Mesendoderm (in vitro differentiated cells): Measurements from ENCODE around the gene MUC20. TPM values are rescaled to one million over a fixed set of nuclear protein-coding genes. Genes with fewer than 3 reads are reported as not detected.
"Not testable (repeated sequence)": the region's sequence is repeated elsewhere in the genome, so short reads cannot be mapped to it uniquely, and the experiment has no call there.

ENCODE experiments used
- DNase-seq: peaks from one replicate; pipeline ENCODE4 v3.0.0; 2013
- H2AK5ac ChIP-seq: 2 replicates; pipeline ENCODE4 v1.6.1; 2013; ENCODE audit warnings: low read length, inconsistent platforms
- H2BK120ac ChIP-seq: 2 replicates; pipeline ENCODE4 v1.6.1; 2013; ENCODE audit warnings: low read depth, mild to moderate bottlenecking, low read length, moderate library complexity, mixed read lengths
- H2BK15ac ChIP-seq: replicated peaks from 2 replicates; pipeline ENCODE4 v1.6.1; 2013; ENCODE audit warnings: low read depth, mild to moderate bottlenecking, moderate library complexity
- H2BK5ac ChIP-seq: 2 replicates; pipeline ENCODE4 v1.6.1; 2013; ENCODE audit warnings: low read length, inconsistent platforms
- H3K18ac ChIP-seq: 2 replicates; pipeline ENCODE4 v1.6.1; 2013; ENCODE audit warnings: mild to moderate bottlenecking, low read length, mixed read lengths
- H3K23ac ChIP-seq: one replicate; pipeline ENCODE4 v1.6.1; 2013; ENCODE audit warnings: low read length
- H3K27ac ChIP-seq: 2 replicates; pipeline ENCODE4 v1.5.1; 2013; ENCODE audit warnings: low read depth, mild to moderate bottlenecking, inconsistent platforms, low read length, moderate library complexity
- H3K27me3 ChIP-seq: 2 replicates; pipeline ENCODE4 v1.6.1; 2013; ENCODE audit warnings: low read length, control low read depth, mild to moderate bottlenecking, inconsistent platforms; ENCODE audit not compliant: insufficient read depth, poor library complexity
- H3K36me3 ChIP-seq: 2 replicates; pipeline ENCODE4 v1.6.1; 2013; ENCODE audit warnings: low read length, inconsistent platforms; ENCODE audit not compliant: control insufficient read depth, insufficient read depth
- H3K4ac ChIP-seq: one replicate; pipeline ENCODE4 v1.6.1; 2013; ENCODE audit warnings: low read depth, mild to moderate bottlenecking, low read length, moderate library complexity
- H3K4me1 ChIP-seq: 2 replicates; pipeline ENCODE4 v1.6.1; 2013; ENCODE audit warnings: low read depth, low read length, inconsistent platforms; ENCODE audit not compliant: control insufficient read depth
- H3K4me2 ChIP-seq: 2 replicates; pipeline ENCODE4 v1.6.1; 2013; ENCODE audit warnings: low read length
- H3K4me3 ChIP-seq: 2 replicates; pipeline ENCODE4 v1.5.1; 2013; ENCODE audit warnings: mild to moderate bottlenecking, low read length
- H3K56ac ChIP-seq: one replicate; pipeline ENCODE4 v1.6.1; 2013; ENCODE audit warnings: low read length
- H3K79me1 ChIP-seq: 2 replicates; pipeline ENCODE4 v1.6.1; 2013; ENCODE audit warnings: low read length, inconsistent platforms
- H3K79me2 ChIP-seq: 2 replicates; pipeline ENCODE4 v1.6.1; 2013; ENCODE audit warnings: mild to moderate bottlenecking, low read length; ENCODE audit not compliant: control insufficient read depth, insufficient read depth
- H3K9ac ChIP-seq: 2 replicates; pipeline ENCODE4 v1.6.1; 2013; ENCODE audit warnings: low read length, inconsistent platforms
- H4K5ac ChIP-seq: one replicate; pipeline ENCODE4 v1.6.1; 2013; ENCODE audit warnings: low read length
- H4K8ac ChIP-seq: one replicate; pipeline ENCODE4 v1.6.1; 2013; ENCODE audit warnings: low read depth, mild to moderate bottlenecking, control low read depth, low read length, moderate library complexity
- WGBS: extraction: QIAGEN DNeasy Blood & Tissue Kit; methylation state at CpG from one replicate; pipeline ENCODE4 v1.1.7; 2013; ENCODE audit warnings: low lambda C conversion rate, missing lambda C conversion rate; ENCODE audit not compliant: insufficient coverage; ENCODE audit errors: extremely low coverage; 5-methylcytosine and 5-hydroxymethylcytosine counted together
- polyA plus RNA-seq, 2 experiments: library from polyadenylated mRNA; stranded (reverse); fragments of 200-250 nt; gene quantifications; one replicate each; pipeline ENCODE4 v1.2.3, GENCODE V29; 2013

MUC20 gene
- polyA plus RNA-seq (2013, experiment 1 of 2), result 0.01 TPM
- polyA plus RNA-seq (2013, experiment 2 of 2), result 0.13 TPM

DNA sequence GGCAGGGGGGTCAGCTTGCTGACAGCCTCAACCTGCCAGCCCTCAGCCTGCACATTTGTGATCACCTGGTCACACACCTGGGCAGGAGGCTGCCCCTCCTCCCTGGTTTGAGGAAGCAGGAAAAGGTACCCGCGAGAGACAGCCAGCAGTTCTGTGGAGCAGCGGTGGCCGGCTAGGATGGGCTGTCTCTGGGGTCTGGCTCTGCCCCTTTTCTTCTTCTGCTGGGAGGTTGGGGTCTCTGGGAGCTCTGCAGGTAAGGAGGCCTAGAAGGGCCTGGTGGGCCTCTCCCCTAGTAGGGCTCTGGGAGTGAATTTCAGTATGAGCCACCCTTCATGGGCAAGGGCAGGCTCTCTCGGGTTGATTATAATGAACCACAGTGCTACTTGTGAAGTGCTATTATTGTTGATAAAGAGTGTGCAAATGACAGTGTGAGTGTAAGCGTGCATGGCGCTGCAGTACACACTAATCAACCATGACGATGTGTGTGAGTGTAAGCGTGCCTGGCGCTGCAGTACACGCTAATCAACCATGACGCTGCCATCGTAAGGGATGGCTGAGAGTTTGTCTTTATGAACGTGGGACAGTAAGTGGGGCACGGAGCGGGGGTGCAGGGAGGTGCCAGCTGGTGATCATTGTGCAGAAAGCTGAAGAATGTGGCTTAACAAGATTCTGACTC, at the start of gene MUC20:
Gene MUC20 (plus strand): TSS at position 148 of the 676 bp plus-strand sequence. CDS start 30 bp downstream, at position 178.
- H3K27me3 ChIP-seq, H3K23ac ChIP-seq, H4K8ac ChIP-seq, H2BK120ac ChIP-seq, H2AK5ac ChIP-seq, H3K4ac ChIP-seq, H2BK15ac ChIP-seq, H3K4me1 ChIP-seq, H3K4me2 ChIP-seq, DNase-seq, H3K79me1 ChIP-seq, H3K9ac ChIP-seq, H3K4me3 ChIP-seq, H4K5ac ChIP-seq, H3K27ac ChIP-seq, H2BK5ac ChIP-seq, H3K79me2 ChIP-seq, H3K36me3 ChIP-seq, H3K18ac ChIP-seq: not testable (repeated sequence)
- WGBS, result no CpG with 5 or more reads among the region's 16 CpGs
- peak within 1 kb of the TSS; percentile 10 for H3K56ac ChIP-seq

GRCh38 chr3:195671283-195671682, 49.5 kb upstream of the MUC20 start:
- not testable (repeated sequence) for H4K5ac ChIP-seq, H2BK5ac ChIP-seq, H3K23ac ChIP-seq, H2BK15ac ChIP-seq, H3K27ac ChIP-seq, H3K4me1 ChIP-seq, H3K56ac ChIP-seq, H3K79me2 ChIP-seq, H3K79me1 ChIP-seq, H4K8ac ChIP-seq, H3K18ac ChIP-seq, H2AK5ac ChIP-seq, H3K36me3 ChIP-seq, H3K4me2 ChIP-seq, H2BK120ac ChIP-seq, H3K9ac ChIP-seq, DNase-seq, H3K4ac ChIP-seq, H3K27me3 ChIP-seq, H3K4me3 ChIP-seq
- no CpG with 5 or more reads among the region's 17 CpGs for WGBS

GRCh38 chr3:195673711-195674110, 47.1 kb upstream of the MUC20 start:
- WGBS, result no CpG with 5 or more reads among the region's 9 CpGs
- not testable (repeated sequence) for H3K4me3 ChIP-seq

GRCh38 chr3:195678391-195679015, 42.3 kb upstream of the MUC20 start:
- not testable (repeated sequence) for H3K4me2 ChIP-seq, H3K4ac ChIP-seq, H3K56ac ChIP-seq, H3K18ac ChIP-seq, DNase-seq, H2BK15ac ChIP-seq, H2AK5ac ChIP-seq, H3K27me3 ChIP-seq, H3K36me3 ChIP-seq, H3K23ac ChIP-seq, H3K9ac ChIP-seq, H3K4me3 ChIP-seq, H2BK5ac ChIP-seq, H3K27ac ChIP-seq, H2BK120ac ChIP-seq, H3K79me2 ChIP-seq, H3K79me1 ChIP-seq, H3K4me1 ChIP-seq, H4K5ac ChIP-seq, H4K8ac ChIP-seq
- no CpG with 5 or more reads among the region's 15 CpGs for WGBS

More at GRCh38 chr3:195673711-195674110, 47.1 kb upstream of the MUC20 start:
- H4K8ac ChIP-seq, H2BK15ac ChIP-seq, DNase-seq, H2AK5ac ChIP-seq, H4K5ac ChIP-seq, H3K27ac ChIP-seq, H3K4me2 ChIP-seq, H3K27me3 ChIP-seq, H3K4ac ChIP-seq, H3K23ac ChIP-seq, H3K79me1 ChIP-seq, H3K4me1 ChIP-seq, H2BK120ac ChIP-seq, H2BK5ac ChIP-seq, H3K79me2 ChIP-seq, H3K56ac ChIP-seq, H3K9ac ChIP-seq, H3K18ac ChIP-seq, H3K36me3 ChIP-seq: not testable (repeated sequence)

GRCh38 chr3:195680690-195681089, 40.1 kb upstream of the MUC20 start:
- H3K36me3 ChIP-seq, H2AK5ac ChIP-seq, H3K79me2 ChIP-seq, H3K9ac ChIP-seq, H3K4ac ChIP-seq, H4K5ac ChIP-seq, H3K4me1 ChIP-seq, H2BK15ac ChIP-seq, H3K18ac ChIP-seq, H2BK120ac ChIP-seq, H3K4me2 ChIP-seq, H3K23ac ChIP-seq, H3K27ac ChIP-seq, H4K8ac ChIP-seq, DNase-seq, H3K79me1 ChIP-seq, H3K56ac ChIP-seq, H3K27me3 ChIP-seq, H3K4me3 ChIP-seq, H2BK5ac ChIP-seq: not testable (repeated sequence)
- WGBS, result no CpG with 5 or more reads among the region's 10 CpGs
